Thyroid gland (tissue), 4 donors: ENCODE results near the gene HAND1.
A peak's percentile ranks its signal among the peaks of the same experiment; 100 is the strongest.

Source experiments
- CTCF ChIP-seq, 6 experiments: fragments of 200-600 bp in 3 of 6; fragments of 450-650 bp in 3 of 6; sonication (generic) in 3 of 6; IDR thresholded peaks; one replicate each; pipeline ENCODE4 v1.5.1; 2016 to 2019; ENCODE audit warnings: antibody characterized with exemption in 6 of 6, mild to moderate bottlenecking in 2 of 6, inconsistent platforms in 1 of 6, moderate library complexity in 1 of 6
- POLR2A ChIP-seq, 2 donors: fragments of 450-650 bp; IDR thresholded peaks; one replicate each; pipeline ENCODE4 v1.6.1; 2017; ENCODE audit warnings: antibody characterized with exemption in 2 of 2, mild to moderate bottlenecking in 2 of 2, moderate library complexity in 1 of 2

GRCh38 chr5:154446195-154447088, 31.6 kb downstream of the HAND1 start:
- no peak for TF ChIP-seq CTCF (IDR thresholded peaks at IDR 0.05)
- TF ChIP-seq POLR2A (IDR thresholded peaks at IDR 0.05), result peak in 1 of 2 donors; percentile 21
